HG02678 (cell line): ENCODE measurements around the gene IQSEC1.

ENCODE experiments used
- ATAC-seq: cut with Tn5 transposase; IDR thresholded peaks from one replicate; pipeline ENCODE4 v1.9.1; 2021; ENCODE audit warnings: mild to moderate bottlenecking, moderate library complexity; ENCODE audit not compliant: unreplicated experiment

IQSEC1 gene

DNA sequence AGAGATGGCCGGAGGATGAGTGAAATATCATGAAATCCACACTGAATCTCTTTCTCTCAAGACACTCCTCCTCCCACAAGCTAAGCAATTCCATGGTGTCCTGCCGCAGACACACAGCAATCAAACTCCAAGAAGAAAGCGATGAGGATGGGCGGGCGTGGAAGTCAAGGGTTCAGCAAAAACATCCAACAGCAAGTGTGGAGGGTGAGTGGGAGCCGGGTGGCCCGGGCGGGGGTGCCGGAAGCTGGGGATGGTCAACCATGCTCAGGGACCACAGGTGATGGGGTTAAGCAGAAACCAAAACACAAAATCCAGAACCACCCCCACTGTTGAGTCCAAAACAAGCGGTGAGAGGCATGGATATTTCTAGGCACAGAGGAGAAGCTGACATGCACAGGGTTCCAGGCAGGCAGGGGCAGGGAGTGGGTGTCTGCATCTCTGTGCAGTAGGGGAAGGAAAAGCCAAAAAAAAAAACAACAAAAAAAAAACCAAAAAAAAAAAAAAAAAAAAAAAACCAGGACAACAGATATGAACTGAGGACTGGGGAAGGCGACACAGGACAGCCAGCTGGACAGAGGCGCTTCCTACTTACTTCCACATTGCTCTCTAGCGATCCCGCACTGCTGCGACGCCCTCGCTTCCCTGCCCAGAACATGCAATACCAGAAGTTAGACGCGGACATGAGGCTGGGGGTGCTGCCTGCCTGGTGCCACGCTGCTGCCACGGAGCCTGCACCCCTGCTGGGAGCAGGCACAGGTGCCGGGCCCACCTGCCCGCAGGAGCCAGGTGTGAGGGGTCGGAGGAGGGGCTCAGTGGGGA is 170.8 kb downstream of the IQSEC1 start:
- ATAC-seq: no peak

DNA sequence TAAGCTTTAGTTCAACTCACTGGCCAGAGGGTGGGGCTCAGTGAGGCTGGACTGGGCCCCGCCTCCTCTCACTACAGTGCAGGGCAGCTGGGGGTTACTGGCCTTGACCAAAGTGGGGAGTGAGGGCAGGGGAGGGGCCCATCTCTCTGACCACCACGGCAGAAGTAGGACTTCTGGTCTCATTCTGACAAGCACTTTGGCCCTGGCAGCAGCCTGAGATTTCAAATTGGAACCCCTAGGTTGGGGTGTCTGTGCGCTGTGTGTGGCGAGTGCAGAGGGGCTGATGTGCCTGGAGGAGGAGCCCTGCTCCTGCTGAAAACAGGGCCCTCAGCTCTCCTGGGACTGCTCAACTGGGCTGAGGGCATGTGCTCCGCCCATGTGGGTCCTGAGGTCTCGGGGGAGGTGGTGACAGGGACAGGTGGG is 171.6 kb downstream of the IQSEC1 start:
- ATAC-seq: no peak

DNA sequence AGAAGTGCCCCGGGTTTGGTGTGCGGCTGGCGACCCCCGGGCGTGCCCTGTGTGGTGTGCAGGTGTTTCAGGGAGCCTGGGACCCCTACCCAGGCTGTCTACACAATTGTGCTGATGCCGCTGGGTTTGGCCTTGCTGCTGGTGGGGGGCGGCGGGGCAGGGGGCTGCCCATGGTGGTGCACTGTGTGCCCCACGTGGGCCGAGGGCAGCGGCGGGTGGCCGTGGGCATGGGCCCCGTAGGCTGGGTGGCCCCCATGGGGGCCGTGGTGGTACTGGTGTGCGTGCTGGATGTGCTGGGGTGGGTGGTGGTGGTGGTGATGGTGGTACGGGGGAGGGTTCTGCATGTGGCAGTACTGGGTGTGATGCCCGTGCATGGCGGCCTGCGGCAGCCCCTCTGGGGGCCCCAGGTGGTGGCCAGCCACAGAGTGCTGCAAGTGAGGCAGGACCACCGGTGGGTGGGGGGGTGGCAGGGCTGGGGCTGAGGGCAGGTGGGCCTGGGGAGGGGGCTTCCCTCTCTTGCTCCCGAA is 172.3 kb downstream of the IQSEC1 start:
- ATAC-seq: no peak

GRCh38 chr3:12898965-12899755 is 174.1 kb downstream of the IQSEC1 start:
- no peak for ATAC-seq

DNA sequence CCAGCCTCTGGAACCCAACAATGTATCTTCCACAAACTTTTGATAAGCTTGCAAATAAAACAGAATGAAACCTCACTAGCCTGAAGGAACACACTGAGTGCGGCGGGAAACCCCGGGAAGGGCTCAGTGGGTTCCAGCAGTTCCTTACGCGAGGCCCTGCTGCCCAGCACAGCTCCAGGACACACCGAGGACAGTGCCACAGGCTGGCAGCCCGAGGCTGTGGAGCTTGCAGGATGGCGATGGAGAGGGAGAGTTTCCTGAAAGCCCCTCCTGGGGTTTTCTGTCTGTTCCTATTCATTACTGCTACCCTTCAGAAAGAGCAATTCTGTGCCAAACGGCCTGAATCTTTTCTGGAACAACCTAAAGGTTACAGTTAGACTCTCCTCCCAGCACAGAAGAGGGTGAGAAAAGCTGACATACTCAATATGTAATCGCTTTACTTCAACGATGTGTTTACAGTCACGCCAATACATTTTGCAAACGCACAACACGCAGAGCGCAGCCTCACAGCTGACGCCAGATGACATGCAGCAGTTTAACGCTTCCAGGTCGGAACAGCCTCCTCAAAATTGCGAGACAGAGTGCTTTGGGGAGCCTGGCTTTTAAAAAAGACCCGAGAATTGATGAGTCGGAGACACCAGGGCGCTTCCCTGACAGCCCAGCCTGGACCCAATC is 174.8 kb downstream of the IQSEC1 start:
- no peak for ATAC-seq

- ATAC-seq: no peak
These were observed 175.6 kb downstream of the IQSEC1 start for GRCh38 chr3:12897381-12898289.

DNA sequence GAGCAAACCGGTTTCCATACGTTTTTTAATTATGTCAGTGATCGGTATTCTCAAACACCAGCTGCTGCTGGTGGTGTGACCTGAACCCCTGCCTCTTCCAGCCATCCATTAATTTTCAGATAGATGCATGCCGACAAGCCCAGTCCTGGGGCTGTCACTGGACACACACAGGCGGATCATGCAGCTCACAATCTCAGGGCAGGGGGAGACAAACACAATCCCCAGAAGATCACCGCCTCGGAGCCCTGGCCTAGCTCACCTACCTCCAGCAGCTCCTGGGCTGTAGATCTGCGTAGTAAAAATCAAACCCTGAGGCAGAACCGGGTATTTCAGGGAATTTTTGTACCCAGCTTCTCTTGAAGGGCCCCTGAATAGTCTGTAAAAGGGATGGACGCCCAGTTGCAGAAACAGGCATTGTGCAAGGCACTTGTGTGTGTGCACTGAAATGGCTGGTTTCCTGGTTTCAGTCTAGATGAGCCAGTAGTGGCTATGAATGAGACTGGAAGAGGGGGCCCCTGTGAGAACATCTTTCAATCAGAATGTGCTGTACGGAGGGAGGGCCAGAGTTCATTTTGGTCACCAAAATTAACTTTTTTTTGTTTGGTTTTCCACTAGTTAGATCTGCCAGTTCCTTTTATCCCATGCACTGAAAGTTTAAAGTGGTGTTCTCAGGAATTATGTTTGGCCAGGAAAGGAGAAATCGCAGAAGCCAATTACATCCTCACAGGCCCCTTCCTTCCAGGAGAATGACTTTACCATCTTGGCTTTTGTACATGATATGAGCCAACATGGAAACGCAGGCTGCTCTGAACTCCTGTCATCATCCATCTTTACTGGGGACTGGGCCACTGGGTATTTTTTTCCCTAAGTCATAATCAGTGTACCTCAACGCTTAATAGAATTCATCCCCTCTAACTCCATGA is 176.9 kb downstream of the IQSEC1 start:
- ATAC-seq: no peak

- ATAC-seq: no peak
These were observed 177.7 kb downstream of the IQSEC1 start for GRCh38 chr3:12895391-12896062.

GRCh38 chr3:12894629-12895028 is 178.6 kb downstream of the IQSEC1 start:
- ATAC-seq: no peak

DNA sequence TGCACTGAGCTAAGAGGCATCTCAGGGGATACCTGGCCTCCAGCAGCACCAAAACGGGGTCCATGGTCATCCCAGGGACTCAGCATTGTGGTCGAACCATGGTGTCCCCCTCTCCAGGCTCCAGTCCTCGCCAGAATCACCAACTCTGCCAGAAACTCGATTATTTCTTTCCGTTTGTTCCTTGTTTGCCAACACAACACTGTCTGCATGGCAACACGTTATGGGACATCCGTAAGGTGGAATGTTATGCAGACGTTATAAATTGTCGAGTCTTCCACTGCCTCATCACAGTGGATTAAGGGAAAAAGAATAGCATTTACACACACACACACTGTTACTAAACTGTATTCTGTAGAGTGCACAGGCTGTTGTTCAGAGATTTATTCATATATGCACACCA is 179.4 kb downstream of the IQSEC1 start:
- no peak for ATAC-seq

- ATAC-seq: no peak
These were observed 180.0 kb downstream of the IQSEC1 start for GRCh38 chr3:12893247-12893646.

- no peak for ATAC-seq
These were observed 180.4 kb downstream of the IQSEC1 start for GRCh38 chr3:12892840-12893189.

GRCh38 chr3:12891985-12892839 is 181.0 kb downstream of the IQSEC1 start:
- no peak for ATAC-seq

GRCh38 chr3:12891391-12891984 is 181.7 kb downstream of the IQSEC1 start:
- no peak for ATAC-seq

- no peak for ATAC-seq
These were observed 182.4 kb downstream of the IQSEC1 start for GRCh38 chr3:12890610-12891390.

DNA sequence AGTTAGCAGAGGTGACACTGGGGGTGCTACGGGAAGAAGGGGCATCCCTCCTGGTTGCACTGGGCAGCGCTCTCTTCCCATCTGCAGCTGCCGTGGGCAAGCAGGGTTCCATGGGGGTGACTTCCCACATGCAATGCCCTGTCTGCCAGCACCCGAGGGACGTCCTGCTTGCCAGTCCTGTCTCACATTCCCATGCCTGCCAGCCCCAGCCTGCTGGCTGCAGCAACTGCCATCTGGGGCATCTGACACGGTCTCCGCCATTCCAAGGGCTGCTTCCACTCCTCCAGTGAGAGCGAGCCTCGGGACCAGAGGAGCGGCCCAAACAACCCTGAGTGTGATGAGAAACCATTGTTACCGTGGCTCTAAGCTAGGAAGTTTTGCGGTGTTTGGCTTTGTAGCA is 186.5 kb downstream of the IQSEC1 start:
- no peak for ATAC-seq
